Measurements from ENCODE around the gene CGB5. TPM values are rescaled to one million over a fixed set of nuclear protein-coding genes. Genes with fewer than 3 reads are reported as not detected.

CGB5 gene
- total RNA-seq, 2 experiments from 2014 or later = not detected

- CTCF ChIA-PET = interaction anchor here (0.5 to 3.9 kb wide), 3 partner anchors 12 to 41 kb away, joined by 3 to 35 read pairs (median 5); no protein-coding TSS in a partner anchor
Observed at GRCh38 chr19:49086296-49086695, 42.6 kb downstream of the CGB5 start.

GRCh38 chr19:49091391-49092038 lies 47.9 kb downstream of the CGB5 start:
- DNase-seq = no peak
- peaks cover 63% of the 10 kb centered on the region for H3K36me3 Mint-ChIP-seq (ENCODE audit: low read depth)
- H3K4me1 Mint-ChIP-seq = peaks cover 38% of the 10 kb centered on the region
- H3K9me3 Mint-ChIP-seq = no peaks in the 10 kb centered on the region
- no peaks in the 10 kb centered on the region for H3K27me3 Mint-ChIP-seq
- CTCF ChIA-PET = interaction anchor here (0.7 kb wide), 1 partner anchor 99 kb away, joined by 3 read pairs; the partner anchor contains the start of gene GYS1
- POLR2A ChIA-PET = interaction anchor here (0.6 kb wide), 1 partner anchor 15 kb away, joined by 3 read pairs; no protein-coding TSS in a partner anchor
- H3K4me3 Mint-ChIP-seq = no peak overlapping the region
- peak overlapping the region; percentile 55 for H3K27ac Mint-ChIP-seq

More at GRCh38 chr19:49086296-49086695, 42.6 kb downstream of the CGB5 start:
- POLR2A ChIA-PET = interaction anchor here (1.3 to 1.5 kb wide), 2 partner anchors 11 to 27 kb away, joined by 4 read pairs; no protein-coding TSS in a partner anchor
- Mint-ChIP-seq H3K4me1 (peaks cover 45% of the 10 kb centered on the region), H3K27ac (peak overlapping the region; percentile 71), H3K27me3 (no peaks in the 10 kb centered on the region), H3K9me3 (no peaks in the 10 kb centered on the region), H3K4me3 (peak overlapping the region; percentile 96), H3K36me3 (ENCODE audit: low read depth) (peaks cover 40% of the 10 kb centered on the region)
- DNase-seq = no peak

GRCh38 chr19:49092686-49093085 lies 49.0 kb downstream of the CGB5 start:
- POLR2A ChIA-PET = no interaction called here
- no peak for DNase-seq
- Mint-ChIP-seq H3K27ac (no peak overlapping the region), H3K36me3 (ENCODE audit: low read depth) (peaks cover 64% of the 10 kb centered on the region), H3K9me3 (no peaks in the 10 kb centered on the region), H3K4me1 (peaks cover 36% of the 10 kb centered on the region), H3K4me3 (no peak overlapping the region), H3K27me3 (no peaks in the 10 kb centered on the region)
- CTCF ChIA-PET = no interaction called here

Other genes with a start within 250 kb of the CGB5 start
- 10 to 100 TPM; 39.8 TPM for gene BCAT2, start 232.8 kb upstream of the CGB5 start, total RNA-seq
- under 1 TPM; 0.50 to 0.63 TPM for gene HSD17B14, start 207.4 kb upstream of the CGB5 start, total RNA-seq
- gene PLEKHA4, start 175.2 kb upstream of the CGB5 start, total RNA-seq = 1 to 10 TPM; 4.5 to 5.5 TPM
- 10 to 100 TPM; 77.2 to 81.4 TPM for gene PPP1R15A, start 171.4 kb upstream of the CGB5 start, total RNA-seq
- under 1 TPM in 1 of 2 experiments, not detected in 1; 0.13 TPM for gene TULP2, start 145.1 kb upstream of the CGB5 start, total RNA-seq
- gene NUCB1, start 143.5 kb upstream of the CGB5 start, total RNA-seq = 100 to 1,000 TPM; 287 to 300 TPM
- 1 to 10 TPM; 1.6 to 2.9 TPM for gene DHDH, start 110.1 kb upstream of the CGB5 start, total RNA-seq
- gene BAX, start 89.0 kb upstream of the CGB5 start, total RNA-seq = 100 to 1,000 TPM; 255 to 258 TPM
- 1,000 to 10,000 TPM; 1,110 to 1,123 TPM for gene FTL, start 78.5 kb upstream of the CGB5 start, total RNA-seq
- 10 to 100 TPM; 55.1 to 56.3 TPM for gene GYS1, start 50.5 kb upstream of the CGB5 start, total RNA-seq
- 10 to 100 TPM; 74.7 to 80.1 TPM for gene RUVBL2, start 50.0 kb upstream of the CGB5 start, total RNA-seq
- gene LHB, start 26.8 kb upstream of the CGB5 start, total RNA-seq = under 1 TPM; 0.63 to 0.88 TPM
- gene CGB3, start 19.5 kb upstream of the CGB5 start, total RNA-seq = not detected
- gene CGB2, start 12.0 kb upstream of the CGB5 start, total RNA-seq = not detected
- gene CGB1, start 7.0 kb upstream of the CGB5 start, total RNA-seq = not detected
- gene CGB8, start 5.3 kb downstream of the CGB5 start, total RNA-seq = not detected
- not detected for gene CGB7, start 13.9 kb downstream of the CGB5 start, total RNA-seq
- gene NTF4, start 21.0 kb downstream of the CGB5 start, total RNA-seq = not detected
- not detected for gene KCNA7, start 28.9 kb downstream of the CGB5 start, total RNA-seq
- 100 to 1,000 TPM; 179 to 188 TPM for gene SNRNP70, start 41.6 kb downstream of the CGB5 start, total RNA-seq
- gene LIN7B, start 70.5 kb downstream of the CGB5 start, total RNA-seq = 1 to 10 TPM; 4.3 to 4.7 TPM
- 1 to 10 TPM; 1.0 TPM for gene C19orf73, start 75.3 kb downstream of the CGB5 start, total RNA-seq
- 1 to 10 TPM; 2.6 TPM for gene PPFIA3, start 75.7 kb downstream of the CGB5 start, total RNA-seq
- gene HRC, start 111.5 kb downstream of the CGB5 start, total RNA-seq = not detected
- under 1 TPM in 1 of 2 experiments, not detected in 1; 0.58 TPM for gene TRPM4, start 113.9 kb downstream of the CGB5 start, total RNA-seq

Data from activated CD4-positive, alpha-beta memory T cell treated with anti-CD3 and anti-CD28 coated beads, Interleukin-2, amount 10 ng/mL, durations not matched to agents 7 days and 5 days (primary cell).